COR-L47 (cell line): Measurements from ENCODE around the gene NLGN3.

ENCODE experiments used
- DNase-seq: peaks from one replicate; lab custom pipeline; 2025; lab: John Stamatoyannopoulos, UW

The NLGN3 gene

GRCh38 chrX:71144651-71145050, at the start of gene NLGN3:
Gene NLGN3, plus strand, starts transcription at chrX:71144841. Its CDS starts 2,909 bp downstream, at chrX:71147750.
- no peak for DNase-seq

GRCh38 chrX:71095033-71095432, 49.6 kb upstream of the NLGN3 start:
- no peak for DNase-seq

GRCh38 chrX:71095555-71095980, 49.1 kb upstream of the NLGN3 start, which contains the start of gene FOXO4:
Gene FOXO4, plus strand, starts transcription at chrX:71095851. Its CDS starts 678 bp downstream, at chrX:71096529.
- DNase-seq: peak; percentile 68

- DNase-seq: no peak
Observed at GRCh38 chrX:71095981-71096759, 48.5 kb upstream of the NLGN3 start.

GRCh38 chrX:71096760-71097032, 47.9 kb upstream of the NLGN3 start:
- DNase-seq: no peak

- peak; percentile 20 for DNase-seq
Observed at GRCh38 chrX:71098302-71098701, 46.3 kb upstream of the NLGN3 start.

GRCh38 chrX:71098951-71099506, 45.6 kb upstream of the NLGN3 start:
- no peak for DNase-seq

GRCh38 chrX:71099736-71100135, 44.9 kb upstream of the NLGN3 start:
- no peak for DNase-seq

- DNase-seq: no peak
Observed at GRCh38 chrX:71100581-71101505, 43.8 kb upstream of the NLGN3 start.

- DNase-seq: no peak
Observed at GRCh38 chrX:71102292-71102691, 42.3 kb upstream of the NLGN3 start.

- no peak for DNase-seq
Observed at GRCh38 chrX:71103110-71103983, 41.3 kb upstream of the NLGN3 start.

- DNase-seq: no peak
Observed at GRCh38 chrX:71105628-71106027, 39.0 kb upstream of the NLGN3 start.

GRCh38 chrX:71106427-71106826, 38.2 kb upstream of the NLGN3 start, which contains the start of gene CXorf65:
Gene CXorf65, minus strand, starts transcription at chrX:71106740. Its CDS starts 184 bp downstream, at chrX:71106556.
- no peak for DNase-seq

GRCh38 chrX:71107245-71107644, 37.4 kb upstream of the NLGN3 start:
- DNase-seq: no peak

GRCh38 chrX:71107762-71108360, 36.8 kb upstream of the NLGN3 start:
- DNase-seq: no peak

GRCh38 chrX:71109051-71109450, 35.6 kb upstream of the NLGN3 start:
- DNase-seq: no peak

- no peak for DNase-seq
Observed at GRCh38 chrX:71111141-71111843, 33.3 kb upstream of the NLGN3 start, which contains the start of gene IL2RG. Gene IL2RG, minus strand, starts transcription at chrX:71111577. Its CDS starts 38 bp downstream, at chrX:71111539.

GRCh38 chrX:71111921-71112431, 32.7 kb upstream of the NLGN3 start:
- DNase-seq: no peak

GRCh38 chrX:71117358-71117757, 27.3 kb upstream of the NLGN3 start:
- no peak for DNase-seq
